ENCODE measurements around the gene CYTH2.

DNA sequence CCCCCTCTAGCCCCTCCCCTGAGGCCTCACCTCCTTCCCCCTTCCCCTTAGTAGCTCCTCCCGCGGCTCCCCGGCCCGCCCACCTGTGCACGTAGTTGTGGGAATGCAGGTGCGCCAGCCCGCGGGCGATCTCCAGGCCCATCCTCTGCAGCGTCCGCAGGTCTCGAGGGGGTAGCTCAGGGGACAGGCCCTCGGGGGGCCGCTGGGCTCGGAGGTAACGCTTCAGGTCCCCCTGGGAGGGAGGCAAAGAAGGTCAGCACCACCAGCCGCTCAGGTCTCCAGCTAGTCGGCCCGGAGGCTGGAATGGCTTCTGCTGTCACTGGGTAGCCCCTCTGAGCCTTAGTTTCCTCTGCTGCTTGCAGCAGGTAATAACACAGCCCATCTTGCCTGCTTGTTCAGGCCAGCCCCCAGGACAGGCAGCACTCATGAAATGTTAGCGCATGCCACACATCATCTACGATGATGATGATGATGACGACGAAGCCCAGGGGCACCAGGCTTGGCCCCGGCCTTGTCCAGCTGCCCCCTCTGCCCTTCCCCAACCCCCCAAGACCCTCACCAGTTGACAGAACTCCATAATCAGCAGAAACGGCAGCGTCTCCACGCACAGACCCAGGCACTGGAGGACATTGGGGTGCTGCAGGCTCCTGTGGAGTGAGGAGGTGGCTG, 33.3 kb downstream of the CYTH2 start:
- TF ChIP-seq, protein P1, sequence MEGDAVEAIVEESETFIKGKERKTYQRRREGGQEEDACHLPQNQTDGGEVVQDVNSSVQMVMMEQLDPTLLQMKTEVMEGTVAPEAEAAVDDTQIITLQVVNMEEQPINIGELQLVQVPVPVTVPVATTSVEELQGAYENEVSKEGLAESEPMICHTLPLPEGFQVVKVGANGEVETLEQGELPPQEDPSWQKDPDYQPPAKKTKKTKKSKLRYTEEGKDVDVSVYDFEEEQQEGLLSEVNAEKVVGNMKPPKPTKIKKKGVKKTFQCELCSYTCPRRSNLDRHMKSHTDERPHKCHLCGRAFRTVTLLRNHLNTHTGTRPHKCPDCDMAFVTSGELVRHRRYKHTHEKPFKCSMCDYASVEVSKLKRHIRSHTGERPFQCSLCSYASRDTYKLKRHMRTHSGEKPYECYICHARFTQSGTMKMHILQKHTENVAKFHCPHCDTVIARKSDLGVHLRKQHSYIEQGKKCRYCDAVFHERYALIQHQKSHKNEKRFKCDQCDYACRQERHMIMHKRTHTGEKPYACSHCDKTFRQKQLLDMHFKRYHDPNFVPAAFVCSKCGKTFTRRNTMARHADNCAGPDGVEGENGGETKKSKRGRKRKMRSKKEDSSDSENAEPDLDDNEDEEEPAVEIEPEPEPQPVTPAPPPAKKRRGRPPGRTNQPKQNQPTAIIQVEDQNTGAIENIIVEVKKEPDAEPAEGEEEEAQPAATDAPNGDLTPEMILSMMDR (IDR thresholded peaks at IDR 0.05): no peak
- no peak for TF ChIP-seq POLR2A (IDR thresholded peaks at IDR 0.05)
